Left ventricle myocardium inferior (tissue), 1 donor: Measurements from ENCODE around the gene DNAAF8. TPM values are rescaled to one million over a fixed set of nuclear protein-coding genes. Genes with fewer than 3 reads are reported as not detected.

Experiments
- DNase-seq: peaks from one replicate; pipeline ENCODE4 v3.0.0-alpha.2; 2020
- H3K27ac ChIP-seq: fragments of 200-600 bp; replicated peaks from 2 replicates; pipeline ENCODE4 v1.8.0; 2021
- H3K27me3 ChIP-seq: fragments of 200-600 bp; 2 replicates; pipeline ENCODE4 v1.8.0; 2021; ENCODE audit warnings: low read depth
- H3K36me3 ChIP-seq: fragments of 200-600 bp; 2 replicates; pipeline ENCODE4 v1.8.0; 2021
- H3K4me1 ChIP-seq: fragments of 200-600 bp; 2 replicates; pipeline ENCODE4 v1.8.0; 2021
- H3K4me3 ChIP-seq: fragments of 200-600 bp; 2 replicates; pipeline ENCODE4 v1.8.0; 2021; ENCODE audit warnings: mild to moderate bottlenecking, moderate library complexity
- H3K9me3 ChIP-seq: fragments of 200-600 bp; replicated peaks from 2 replicates; pipeline ENCODE4 v1.8.0; 2021
- intact Hi-C: fragments of 100-400 bp; cut with micrococcal nuclease; formaldehyde crosslinking; loops from one replicate; pipeline ENCODE4 v1.11.0; 2022
- total RNA-seq: library from RNA; stranded (reverse); fragmentation: NEBNext Ultra II Directional; extraction: Animal tissue kit (Norgen Biotek cat#: 25700); gene quantifications from one replicate; pipeline ENCODE4 v1.2.1, GENCODE V29; 2021
- TF ChIP-seq, protein P1 (sequence below): fragments of 200-600 bp; IDR thresholded peaks from 2 replicates; pipeline ENCODE4 v1.8.0; 2021; ENCODE audit warnings: antibody characterized with exemption, mild to moderate bottlenecking, borderline replicate concordance
- donor health status: DM: no; HTN: yes; CAD: no; lungs with severe emphysema.

The DNAAF8 gene
- total RNA-seq, 1 donor from 2014 or later = 0.77 TPM

GRCh38 chr16:4700997-4701743, 33.2 kb upstream of the DNAAF8 start:
- peak; percentile 64 for DNase-seq
- Histone ChIP-seq H3K27ac (no peak overlapping the region), H3K9me3 (no peaks in the 10 kb centered on the region), H3K4me3 (no peak overlapping the region), H3K36me3 (peaks cover 85% of the 10 kb centered on the region), H3K27me3 (no peaks in the 10 kb centered on the region), H3K4me1 (peaks cover 21% of the 10 kb centered on the region)
- TF ChIP-seq, protein P1, sequence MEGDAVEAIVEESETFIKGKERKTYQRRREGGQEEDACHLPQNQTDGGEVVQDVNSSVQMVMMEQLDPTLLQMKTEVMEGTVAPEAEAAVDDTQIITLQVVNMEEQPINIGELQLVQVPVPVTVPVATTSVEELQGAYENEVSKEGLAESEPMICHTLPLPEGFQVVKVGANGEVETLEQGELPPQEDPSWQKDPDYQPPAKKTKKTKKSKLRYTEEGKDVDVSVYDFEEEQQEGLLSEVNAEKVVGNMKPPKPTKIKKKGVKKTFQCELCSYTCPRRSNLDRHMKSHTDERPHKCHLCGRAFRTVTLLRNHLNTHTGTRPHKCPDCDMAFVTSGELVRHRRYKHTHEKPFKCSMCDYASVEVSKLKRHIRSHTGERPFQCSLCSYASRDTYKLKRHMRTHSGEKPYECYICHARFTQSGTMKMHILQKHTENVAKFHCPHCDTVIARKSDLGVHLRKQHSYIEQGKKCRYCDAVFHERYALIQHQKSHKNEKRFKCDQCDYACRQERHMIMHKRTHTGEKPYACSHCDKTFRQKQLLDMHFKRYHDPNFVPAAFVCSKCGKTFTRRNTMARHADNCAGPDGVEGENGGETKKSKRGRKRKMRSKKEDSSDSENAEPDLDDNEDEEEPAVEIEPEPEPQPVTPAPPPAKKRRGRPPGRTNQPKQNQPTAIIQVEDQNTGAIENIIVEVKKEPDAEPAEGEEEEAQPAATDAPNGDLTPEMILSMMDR = no peak
- intact Hi-C loops = no loop called here

- Histone ChIP-seq H3K9me3 (no peaks in the 10 kb centered on the region), H3K4me1 (peaks cover 13% of the 10 kb centered on the region), H3K4me3 (no peak overlapping the region), H3K27me3 (no peaks in the 10 kb centered on the region), H3K27ac (no peak overlapping the region), H3K36me3 (peaks cover 85% of the 10 kb centered on the region)
- DNase-seq = no peak
- TF ChIP-seq, protein P1 = no peak
- intact Hi-C loops = no loop called here
Observed at GRCh38 chr16:4701791-4702465, 32.4 kb upstream of the DNAAF8 start.

GRCh38 chr16:4702466-4702808, 31.9 kb upstream of the DNAAF8 start:
- Histone ChIP-seq H3K9me3 (no peaks in the 10 kb centered on the region), H3K27me3 (no peaks in the 10 kb centered on the region), H3K4me3 (no peak overlapping the region), H3K27ac (no peak overlapping the region), H3K4me1 (peaks cover 12% of the 10 kb centered on the region), H3K36me3 (peaks cover 84% of the 10 kb centered on the region)
- TF ChIP-seq, protein P1 = no peak
- DNase-seq = no peak
- intact Hi-C loops = no loop called here

DNA sequence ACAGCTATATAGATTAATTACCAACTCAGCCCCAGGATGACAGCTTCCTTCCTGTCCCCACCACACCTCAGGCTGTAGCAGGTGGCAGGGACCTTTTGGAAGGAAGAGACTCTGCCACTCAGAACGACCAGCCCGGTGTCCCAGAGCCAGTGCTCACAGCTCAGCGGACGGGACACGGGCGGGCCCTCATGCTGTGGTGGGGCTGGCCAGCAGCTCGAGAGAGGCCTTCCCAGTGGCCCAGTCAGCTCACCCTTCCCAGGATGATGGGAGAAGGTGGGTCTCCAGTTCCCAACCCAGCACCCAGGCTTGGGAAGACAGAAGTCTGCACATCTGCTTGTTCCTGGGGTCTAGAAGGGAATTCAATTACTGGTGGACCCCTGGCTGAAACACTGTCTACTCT, 30.4 kb upstream of the DNAAF8 start:
- no peak overlapping the region for H3K27ac ChIP-seq
- TF ChIP-seq, protein P1 = no peak
- intact Hi-C loops = no loop called here
- no peaks in the 10 kb centered on the region for H3K9me3 ChIP-seq
- no peak for DNase-seq
- H3K36me3 ChIP-seq = peaks cover 75% of the 10 kb centered on the region
- no peaks in the 10 kb centered on the region for H3K27me3 ChIP-seq
- H3K4me3 ChIP-seq = no peak overlapping the region
- peaks cover 12% of the 10 kb centered on the region for H3K4me1 ChIP-seq

GRCh38 chr16:4704491-4704890, 29.8 kb upstream of the DNAAF8 start:
- no peak for DNase-seq
- intact Hi-C loops = no loop called here
- TF ChIP-seq, protein P1 = no peak
- Histone ChIP-seq H3K27me3 (no peaks in the 10 kb centered on the region), H3K4me3 (no peak overlapping the region), H3K9me3 (no peaks in the 10 kb centered on the region), H3K4me1 (peaks cover 12% of the 10 kb centered on the region), H3K36me3 (peaks cover 75% of the 10 kb centered on the region), H3K27ac (no peak overlapping the region)
